ENCODE measurements around the gene ACOT7. TPM values are rescaled to one million over a fixed set of nuclear protein-coding genes. Genes with fewer than 3 reads are reported as not detected.

The ACOT7 gene
- total RNA-seq, 1 experiment from 2014 or later = 151 TPM

DNA sequence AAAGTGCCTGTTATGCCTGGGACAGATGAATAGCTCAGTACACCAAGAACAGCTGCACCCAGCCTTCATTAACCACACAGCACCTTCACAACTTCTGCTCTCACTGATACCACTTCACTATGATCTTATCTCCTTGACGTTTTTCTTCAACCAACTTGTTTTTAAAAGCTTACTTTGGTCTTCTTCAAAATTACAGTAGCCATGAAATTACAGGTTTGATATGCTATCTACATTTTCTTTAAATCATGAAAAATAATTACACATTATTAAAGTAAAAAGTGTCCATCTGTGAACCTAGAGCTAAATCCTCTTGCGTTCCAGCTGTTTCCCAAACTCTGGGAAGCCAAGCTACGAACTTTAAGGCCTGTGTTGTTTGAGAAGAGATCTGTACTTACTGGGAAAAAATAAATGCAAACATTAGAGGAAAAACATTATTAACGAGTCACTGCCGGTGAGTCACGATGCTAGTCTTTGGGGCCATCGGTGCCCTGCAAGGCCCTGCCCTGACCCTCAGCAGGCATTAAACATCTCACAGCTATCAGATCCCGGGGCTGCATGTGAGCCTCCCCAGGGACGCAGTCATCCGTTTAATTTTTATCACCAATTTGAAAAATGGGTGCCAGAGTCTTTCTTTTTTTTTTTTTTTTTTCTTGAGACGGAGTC lies 76.3 kb downstream of the ACOT7 start:
- Mint-ChIP-seq H3K4me1 (no peaks in the 10 kb centered on the region), H3K4me3 (no peak overlapping the region), H3K36me3 (peaks cover 17% of the 10 kb centered on the region), H3K9me3 (no peaks in the 10 kb centered on the region), H3K27me3 (ENCODE audit: low read depth) (no peaks in the 10 kb centered on the region), H3K27ac (no peak overlapping the region)
- no peak for DNase-seq (ENCODE audit: low spot score)
- no peak for ATAC-seq
- CTCF ChIA-PET = interaction anchor here (0.6 to 1.6 kb wide), 2 partner anchors 49 to 167 kb away, joined by 3 read pairs; no protein-coding TSS in a partner anchor
- no peak for TF ChIP-seq GRHL2 (CRISPR knock-in tag; IDR thresholded peaks at IDR 0.05; ENCODE audit: insufficient replicate concordance, severe bottlenecking)
- TF ChIP-seq, protein P1, sequence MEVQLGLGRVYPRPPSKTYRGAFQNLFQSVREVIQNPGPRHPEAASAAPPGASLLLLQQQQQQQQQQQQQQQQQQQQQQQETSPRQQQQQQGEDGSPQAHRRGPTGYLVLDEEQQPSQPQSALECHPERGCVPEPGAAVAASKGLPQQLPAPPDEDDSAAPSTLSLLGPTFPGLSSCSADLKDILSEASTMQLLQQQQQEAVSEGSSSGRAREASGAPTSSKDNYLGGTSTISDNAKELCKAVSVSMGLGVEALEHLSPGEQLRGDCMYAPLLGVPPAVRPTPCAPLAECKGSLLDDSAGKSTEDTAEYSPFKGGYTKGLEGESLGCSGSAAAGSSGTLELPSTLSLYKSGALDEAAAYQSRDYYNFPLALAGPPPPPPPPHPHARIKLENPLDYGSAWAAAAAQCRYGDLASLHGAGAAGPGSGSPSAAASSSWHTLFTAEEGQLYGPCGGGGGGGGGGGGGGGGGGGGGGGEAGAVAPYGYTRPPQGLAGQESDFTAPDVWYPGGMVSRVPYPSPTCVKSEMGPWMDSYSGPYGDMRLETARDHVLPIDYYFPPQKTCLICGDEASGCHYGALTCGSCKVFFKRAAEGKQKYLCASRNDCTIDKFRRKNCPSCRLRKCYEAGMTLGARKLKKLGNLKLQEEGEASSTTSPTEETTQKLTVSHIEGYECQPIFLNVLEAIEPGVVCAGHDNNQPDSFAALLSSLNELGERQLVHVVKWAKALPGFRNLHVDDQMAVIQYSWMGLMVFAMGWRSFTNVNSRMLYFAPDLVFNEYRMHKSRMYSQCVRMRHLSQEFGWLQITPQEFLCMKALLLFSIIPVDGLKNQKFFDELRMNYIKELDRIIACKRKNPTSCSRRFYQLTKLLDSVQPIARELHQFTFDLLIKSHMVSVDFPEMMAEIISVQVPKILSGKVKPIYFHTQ (CRISPR knock-in tag; IDR thresholded peaks at IDR 0.05) = no peak
- POLR2A ChIA-PET = no interaction called here

DNA sequence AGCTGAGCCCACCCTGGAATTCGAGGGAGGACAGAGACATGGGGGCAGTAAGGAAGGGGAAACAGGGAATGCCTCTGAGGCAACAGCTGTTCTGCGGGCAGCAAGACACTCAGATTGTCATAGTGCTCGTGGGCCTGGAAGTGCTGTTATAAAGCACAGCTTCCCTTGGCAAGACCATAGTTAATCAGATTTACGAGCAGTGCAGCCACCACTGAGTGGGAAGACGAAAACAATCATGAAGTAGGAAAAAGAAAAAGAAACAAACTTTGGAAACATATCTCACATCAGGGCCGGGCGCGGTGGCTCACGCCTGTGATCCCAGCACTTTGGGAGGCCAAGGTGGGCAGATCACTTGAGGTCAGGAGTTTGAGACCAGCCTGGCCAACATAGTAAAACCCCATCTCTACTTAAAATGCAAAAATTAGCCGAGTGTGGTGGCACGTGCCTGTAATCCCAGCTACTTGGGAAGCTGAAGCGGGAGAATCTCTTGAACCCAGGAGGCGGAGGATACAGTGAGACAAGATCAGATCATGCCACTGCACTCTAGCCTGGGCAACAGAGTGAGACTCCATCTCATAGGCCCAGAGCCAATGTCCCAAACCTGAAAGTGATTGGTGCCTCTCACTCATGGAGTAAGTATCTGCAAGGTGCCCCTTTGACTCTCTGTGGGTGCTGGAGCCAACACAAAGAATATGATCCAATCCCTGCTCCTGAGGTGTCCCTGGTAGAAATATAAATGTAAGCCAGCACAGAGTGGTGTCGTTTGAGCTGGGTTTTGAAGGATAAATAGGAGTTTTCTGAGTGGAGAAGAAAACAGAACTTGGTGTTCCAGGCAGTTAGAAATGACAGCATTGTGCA lies 77.1 kb downstream of the ACOT7 start:
- CTCF ChIA-PET = interaction anchor here (0.8 to 1.6 kb wide), 4 partner anchors 32 to 70 kb away, joined by 3 to 5 read pairs (median 3); no protein-coding TSS in a partner anchor

More for the DNA sequence above, 77.1 kb downstream of the ACOT7 start:
- no peaks in the 10 kb centered on the region for H3K4me1 Mint-ChIP-seq
- H3K36me3 Mint-ChIP-seq = peaks cover 17% of the 10 kb centered on the region
- ATAC-seq = no peak
- no peaks in the 10 kb centered on the region for H3K9me3 Mint-ChIP-seq
- TF ChIP-seq ZNF396 (CRISPR knock-in tag; IDR thresholded peaks at IDR 0.05; ENCODE audit: borderline replicate concordance) = no peak
- TF ChIP-seq JUN (CRISPR knock-in tag; IDR thresholded peaks at IDR 0.05) = no peak
- TF ChIP-seq ZNF138 (CRISPR knock-in tag; conservative IDR thresholded peaks at IDR 0.05) = no peak
- no peak for TF ChIP-seq JAZF1 (CRISPR knock-in tag; IDR thresholded peaks at IDR 0.05)
- TF ChIP-seq, protein P2, sequence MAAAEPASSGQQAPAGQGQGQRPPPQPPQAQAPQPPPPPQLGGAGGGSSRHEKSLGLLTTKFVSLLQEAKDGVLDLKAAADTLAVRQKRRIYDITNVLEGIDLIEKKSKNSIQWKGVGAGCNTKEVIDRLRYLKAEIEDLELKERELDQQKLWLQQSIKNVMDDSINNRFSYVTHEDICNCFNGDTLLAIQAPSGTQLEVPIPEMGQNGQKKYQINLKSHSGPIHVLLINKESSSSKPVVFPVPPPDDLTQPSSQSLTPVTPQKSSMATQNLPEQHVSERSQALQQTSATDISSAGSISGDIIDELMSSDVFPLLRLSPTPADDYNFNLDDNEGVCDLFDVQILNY (CRISPR knock-in tag; IDR thresholded peaks at IDR 0.05) = no peak
- TF ChIP-seq, protein P3, sequence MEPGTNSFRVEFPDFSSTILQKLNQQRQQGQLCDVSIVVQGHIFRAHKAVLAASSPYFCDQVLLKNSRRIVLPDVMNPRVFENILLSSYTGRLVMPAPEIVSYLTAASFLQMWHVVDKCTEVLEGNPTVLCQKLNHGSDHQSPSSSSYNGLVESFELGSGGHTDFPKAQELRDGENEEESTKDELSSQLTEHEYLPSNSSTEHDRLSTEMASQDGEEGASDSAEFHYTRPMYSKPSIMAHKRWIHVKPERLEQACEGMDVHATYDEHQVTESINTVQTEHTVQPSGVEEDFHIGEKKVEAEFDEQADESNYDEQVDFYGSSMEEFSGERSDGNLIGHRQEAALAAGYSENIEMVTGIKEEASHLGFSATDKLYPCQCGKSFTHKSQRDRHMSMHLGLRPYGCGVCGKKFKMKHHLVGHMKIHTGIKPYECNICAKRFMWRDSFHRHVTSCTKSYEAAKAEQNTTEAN (CRISPR knock-in tag; IDR thresholded peaks at IDR 0.05) = no peak
- TF ChIP-seq, protein P4, sequence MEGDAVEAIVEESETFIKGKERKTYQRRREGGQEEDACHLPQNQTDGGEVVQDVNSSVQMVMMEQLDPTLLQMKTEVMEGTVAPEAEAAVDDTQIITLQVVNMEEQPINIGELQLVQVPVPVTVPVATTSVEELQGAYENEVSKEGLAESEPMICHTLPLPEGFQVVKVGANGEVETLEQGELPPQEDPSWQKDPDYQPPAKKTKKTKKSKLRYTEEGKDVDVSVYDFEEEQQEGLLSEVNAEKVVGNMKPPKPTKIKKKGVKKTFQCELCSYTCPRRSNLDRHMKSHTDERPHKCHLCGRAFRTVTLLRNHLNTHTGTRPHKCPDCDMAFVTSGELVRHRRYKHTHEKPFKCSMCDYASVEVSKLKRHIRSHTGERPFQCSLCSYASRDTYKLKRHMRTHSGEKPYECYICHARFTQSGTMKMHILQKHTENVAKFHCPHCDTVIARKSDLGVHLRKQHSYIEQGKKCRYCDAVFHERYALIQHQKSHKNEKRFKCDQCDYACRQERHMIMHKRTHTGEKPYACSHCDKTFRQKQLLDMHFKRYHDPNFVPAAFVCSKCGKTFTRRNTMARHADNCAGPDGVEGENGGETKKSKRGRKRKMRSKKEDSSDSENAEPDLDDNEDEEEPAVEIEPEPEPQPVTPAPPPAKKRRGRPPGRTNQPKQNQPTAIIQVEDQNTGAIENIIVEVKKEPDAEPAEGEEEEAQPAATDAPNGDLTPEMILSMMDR (IDR thresholded peaks at IDR 0.05) = no peak
- TF ChIP-seq, protein P5, sequence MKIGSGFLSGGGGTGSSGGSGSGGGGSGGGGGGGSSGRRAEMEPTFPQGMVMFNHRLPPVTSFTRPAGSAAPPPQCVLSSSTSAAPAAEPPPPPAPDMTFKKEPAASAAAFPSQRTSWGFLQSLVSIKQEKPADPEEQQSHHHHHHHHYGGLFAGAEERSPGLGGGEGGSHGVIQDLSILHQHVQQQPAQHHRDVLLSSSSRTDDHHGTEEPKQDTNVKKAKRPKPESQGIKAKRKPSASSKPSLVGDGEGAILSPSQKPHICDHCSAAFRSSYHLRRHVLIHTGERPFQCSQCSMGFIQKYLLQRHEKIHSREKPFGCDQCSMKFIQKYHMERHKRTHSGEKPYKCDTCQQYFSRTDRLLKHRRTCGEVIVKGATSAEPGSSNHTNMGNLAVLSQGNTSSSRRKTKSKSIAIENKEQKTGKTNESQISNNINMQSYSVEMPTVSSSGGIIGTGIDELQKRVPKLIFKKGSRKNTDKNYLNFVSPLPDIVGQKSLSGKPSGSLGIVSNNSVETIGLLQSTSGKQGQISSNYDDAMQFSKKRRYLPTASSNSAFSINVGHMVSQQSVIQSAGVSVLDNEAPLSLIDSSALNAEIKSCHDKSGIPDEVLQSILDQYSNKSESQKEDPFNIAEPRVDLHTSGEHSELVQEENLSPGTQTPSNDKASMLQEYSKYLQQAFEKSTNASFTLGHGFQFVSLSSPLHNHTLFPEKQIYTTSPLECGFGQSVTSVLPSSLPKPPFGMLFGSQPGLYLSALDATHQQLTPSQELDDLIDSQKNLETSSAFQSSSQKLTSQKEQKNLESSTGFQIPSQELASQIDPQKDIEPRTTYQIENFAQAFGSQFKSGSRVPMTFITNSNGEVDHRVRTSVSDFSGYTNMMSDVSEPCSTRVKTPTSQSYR (CRISPR knock-in tag; IDR thresholded peaks at IDR 0.05) = no peak
- no peak for TF ChIP-seq NR1H2 (CRISPR knock-in tag; IDR thresholded peaks at IDR 0.05)
- no peak for TF ChIP-seq FOXK1 (CRISPR knock-in tag; IDR thresholded peaks at IDR 0.05)
- no peak for TF ChIP-seq ZNF671 (CRISPR knock-in tag; IDR thresholded peaks at IDR 0.05)
- TF ChIP-seq, protein P1 (CRISPR knock-in tag; IDR thresholded peaks at IDR 0.05) = no peak
- TF ChIP-seq OVOL2 (CRISPR knock-in tag; IDR thresholded peaks at IDR 0.05; ENCODE audit: borderline replicate concordance) = no peak
- TF ChIP-seq, protein P6, sequence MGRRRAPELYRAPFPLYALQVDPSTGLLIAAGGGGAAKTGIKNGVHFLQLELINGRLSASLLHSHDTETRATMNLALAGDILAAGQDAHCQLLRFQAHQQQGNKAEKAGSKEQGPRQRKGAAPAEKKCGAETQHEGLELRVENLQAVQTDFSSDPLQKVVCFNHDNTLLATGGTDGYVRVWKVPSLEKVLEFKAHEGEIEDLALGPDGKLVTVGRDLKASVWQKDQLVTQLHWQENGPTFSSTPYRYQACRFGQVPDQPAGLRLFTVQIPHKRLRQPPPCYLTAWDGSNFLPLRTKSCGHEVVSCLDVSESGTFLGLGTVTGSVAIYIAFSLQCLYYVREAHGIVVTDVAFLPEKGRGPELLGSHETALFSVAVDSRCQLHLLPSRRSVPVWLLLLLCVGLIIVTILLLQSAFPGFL (CRISPR knock-in tag; IDR thresholded peaks at IDR 0.05; ENCODE audit: borderline replicate concordance) = no peak
- no peak for TF ChIP-seq ELF4 (CRISPR knock-in tag; IDR thresholded peaks at IDR 0.05; ENCODE audit: low read depth)
- no peak overlapping the region for H3K27ac Mint-ChIP-seq
- H3K4me3 Mint-ChIP-seq = no peak overlapping the region
- H3K27me3 Mint-ChIP-seq (ENCODE audit: low read depth) = no peaks in the 10 kb centered on the region
- no peak for DNase-seq (ENCODE audit: low spot score)
- POLR2A ChIA-PET = no interaction called here
